GM19043 (cell line): ENCODE data around the gene YJU2.
"Not testable (repeated sequence)": the region's sequence is repeated elsewhere in the genome, so short reads cannot be mapped to it uniquely, and the experiment has no call there.

Experiments used
- ATAC-seq: cut with Tn5 transposase; IDR thresholded peaks from one replicate; pipeline ENCODE4 v1.9.1; 2021; ENCODE audit warnings: low read depth; ENCODE audit not compliant: unreplicated experiment

Gene YJU2

DNA sequence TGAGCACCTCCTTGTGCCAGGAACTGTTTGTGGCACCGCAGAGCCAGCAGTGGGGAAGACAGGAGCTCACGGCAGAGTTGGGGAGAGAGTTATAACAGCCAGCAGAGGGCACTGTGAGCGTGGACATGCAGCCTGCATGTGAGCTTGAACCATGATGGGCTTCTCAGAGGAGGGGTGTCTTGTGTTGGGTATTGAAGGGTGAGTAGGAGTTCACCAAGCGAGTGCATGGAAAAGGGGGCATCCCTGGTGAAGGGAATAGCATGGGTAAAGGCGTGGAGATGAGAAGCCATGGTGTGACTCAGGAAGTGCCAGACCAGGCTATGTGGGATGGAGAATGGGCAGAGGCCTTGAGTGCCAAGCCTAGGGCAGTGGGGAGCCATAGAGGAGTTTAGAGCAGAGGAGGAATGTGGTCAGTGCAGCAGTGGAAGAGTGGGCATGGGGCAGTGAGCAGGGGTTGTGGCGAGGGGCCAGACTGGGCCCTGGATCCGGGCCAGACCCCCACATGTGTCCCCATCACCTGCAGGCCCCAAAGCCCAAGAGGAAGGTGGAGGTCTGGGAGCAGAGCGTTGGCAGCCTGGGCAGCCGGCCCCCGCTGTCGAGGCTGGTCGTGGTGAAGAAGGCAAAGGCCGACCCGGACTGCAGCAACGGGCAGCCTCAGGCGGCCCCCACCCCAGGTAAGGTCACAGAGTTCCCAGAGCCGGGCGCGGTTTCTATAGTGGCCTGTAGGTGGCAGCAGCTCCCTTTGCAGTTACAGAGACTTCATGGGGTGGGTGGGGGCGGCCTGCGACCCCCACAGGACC lies 20.4 kb downstream of the YJU2 start:
- no peak for ATAC-seq

DNA sequence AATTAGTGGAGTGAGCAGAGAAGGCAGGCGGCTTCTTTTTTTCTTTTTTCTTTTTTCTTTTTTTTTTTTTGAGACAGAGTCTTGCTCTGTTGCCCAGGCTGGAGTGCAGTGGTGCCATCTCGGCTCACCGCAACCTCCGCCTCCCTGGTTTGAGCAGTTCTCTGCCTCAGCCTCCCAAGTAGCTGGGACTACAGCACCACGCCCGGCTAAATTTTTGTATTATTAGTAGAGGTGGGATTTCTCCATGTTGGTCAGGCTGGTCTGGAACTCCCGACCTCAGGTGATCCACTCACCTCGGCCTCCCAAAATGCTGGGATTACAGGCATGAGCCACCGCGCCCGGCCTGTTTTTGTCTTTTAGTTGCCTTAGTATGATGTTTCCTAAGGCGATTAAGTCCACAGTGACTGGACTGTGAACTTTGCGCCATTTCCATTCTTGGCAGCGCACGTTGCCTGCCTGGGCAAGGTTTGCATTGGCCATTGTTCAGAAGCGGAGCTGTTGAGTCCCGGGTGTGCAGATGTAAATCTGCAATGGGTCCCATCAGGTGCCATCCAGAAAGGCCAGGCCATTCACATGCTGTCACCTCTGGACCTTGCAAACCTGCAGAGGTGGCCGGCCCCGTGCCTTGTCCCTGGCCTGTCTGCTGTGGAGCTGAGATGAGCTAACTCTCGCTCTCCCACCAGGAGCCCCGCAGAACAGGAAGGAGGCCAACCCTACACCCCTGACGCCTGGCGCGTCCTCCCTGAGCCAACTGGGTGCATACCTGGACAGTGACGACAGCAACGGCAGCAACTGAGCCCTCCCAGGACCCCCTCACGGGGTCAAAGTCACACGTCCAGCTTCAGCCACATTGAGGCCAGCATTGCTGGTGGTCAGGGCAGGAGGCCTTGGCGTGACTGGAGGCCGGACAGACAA lies 21.3 kb downstream of the YJU2 start:
- ATAC-seq = no peak

GRCh38 chr19:4268816-4269430 lies 22.0 kb downstream of the YJU2 start:
- no peak for ATAC-seq

DNA sequence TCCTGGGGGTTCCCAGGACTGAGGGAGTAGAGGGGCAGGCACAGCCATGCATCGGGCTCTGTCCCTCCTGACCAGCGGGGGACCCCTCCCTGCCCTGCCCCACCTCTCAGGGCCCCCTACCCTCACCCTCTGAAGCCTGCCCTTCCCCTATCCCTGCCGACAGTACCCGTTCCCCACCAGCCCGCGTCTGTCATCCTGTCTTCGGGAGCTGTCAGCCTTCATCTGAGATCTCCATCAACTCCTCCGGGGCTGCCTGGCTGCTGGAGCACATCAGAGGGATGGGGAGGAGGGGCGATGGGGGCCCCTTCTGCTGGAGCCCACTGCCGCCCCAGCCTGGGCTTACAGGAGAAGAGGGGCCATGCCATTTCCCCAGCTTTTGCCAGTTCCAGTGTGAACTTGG lies 26.0 kb downstream of the YJU2 start:
- no peak for ATAC-seq

GRCh38 chr19:4274321-4274686 lies 27.4 kb downstream of the YJU2 start:
- ATAC-seq = not testable (repeated sequence)

GRCh38 chr19:4277191-4277696 lies 30.4 kb downstream of the YJU2 start:
- no peak for ATAC-seq

DNA sequence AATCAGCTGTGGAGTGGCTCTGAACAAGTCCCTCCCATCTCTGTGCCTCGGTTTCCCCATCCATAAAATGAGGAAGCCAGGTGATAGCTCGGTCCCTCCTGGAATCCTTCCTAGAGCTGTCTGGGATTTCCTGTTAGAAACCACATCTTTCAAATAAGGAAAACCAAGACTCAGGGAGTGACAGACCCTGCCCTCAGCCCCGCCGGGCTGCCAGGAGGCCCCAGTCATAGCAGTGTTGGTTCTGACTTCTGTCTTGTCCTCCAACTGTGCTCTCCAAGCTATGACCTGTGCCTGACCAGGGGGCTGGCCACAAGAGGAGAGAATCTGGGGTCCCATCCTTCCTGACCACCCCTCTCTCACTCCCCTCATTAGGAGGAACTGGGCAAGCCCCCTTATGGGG lies 31.1 kb downstream of the YJU2 start:
- no peak for ATAC-seq

DNA sequence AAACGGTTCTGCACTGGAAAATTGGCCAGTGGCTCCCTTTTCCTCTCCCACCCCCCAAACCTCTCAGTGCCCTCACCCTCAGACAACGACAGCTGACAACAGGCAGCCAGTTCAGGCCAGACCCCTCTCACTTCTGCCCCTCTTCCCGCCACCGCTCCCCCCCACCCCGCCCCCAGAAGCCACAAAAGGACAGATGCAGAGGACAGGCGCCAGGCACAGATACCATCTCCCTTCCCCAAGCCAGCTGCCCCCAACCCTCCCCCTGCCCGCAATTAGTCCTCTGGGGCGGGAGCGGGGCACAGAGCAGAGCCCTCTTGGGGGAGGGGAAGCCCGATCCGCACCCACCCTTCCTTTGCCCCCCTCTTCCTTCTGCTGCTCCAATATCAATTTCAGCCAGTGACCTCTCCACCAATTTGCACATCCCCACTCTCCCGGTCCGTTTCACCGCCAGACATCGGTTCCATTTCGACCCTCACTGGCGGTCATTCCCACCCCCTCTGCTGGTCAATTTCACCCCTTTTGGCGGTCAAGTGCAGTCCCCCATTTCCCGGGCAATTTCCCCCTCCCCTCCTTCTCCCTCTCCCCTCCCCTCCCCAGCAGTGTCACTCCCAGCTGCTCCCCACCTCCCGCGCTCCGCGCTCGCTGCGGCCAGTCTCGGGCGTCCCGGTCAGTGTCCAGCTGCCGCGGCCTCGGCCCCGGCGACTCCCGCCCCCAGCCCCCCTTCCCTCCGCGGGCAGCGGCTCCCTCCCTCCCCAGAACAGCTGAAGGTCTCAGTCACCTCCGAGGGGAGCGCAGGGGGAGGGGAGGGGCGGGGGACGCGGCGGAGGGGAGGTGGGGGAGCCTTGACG lies 31.8 kb downstream of the YJU2 start, which contains the start of gene SHD:
Gene SHD, plus strand, starts transcription at position 848 of the 848 bp plus-strand sequence. CDS start 798 bp downstream, outside the sequence.
- ATAC-seq = no peak

DNA sequence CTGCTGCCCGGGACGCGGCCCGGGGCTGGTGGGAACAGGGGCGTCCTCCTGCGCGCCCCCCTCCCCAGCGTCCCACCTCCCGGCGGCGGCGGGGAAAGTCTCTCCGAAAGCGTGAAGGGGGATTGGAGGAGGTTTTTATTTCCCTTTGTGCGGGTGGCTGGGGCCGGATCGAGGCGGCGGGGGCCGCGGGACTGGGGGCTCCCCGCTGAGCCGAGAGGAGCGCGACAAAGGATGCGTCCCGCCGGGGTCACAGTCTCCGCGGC lies 32.3 kb downstream of the YJU2 start:
- no peak for ATAC-seq

DNA sequence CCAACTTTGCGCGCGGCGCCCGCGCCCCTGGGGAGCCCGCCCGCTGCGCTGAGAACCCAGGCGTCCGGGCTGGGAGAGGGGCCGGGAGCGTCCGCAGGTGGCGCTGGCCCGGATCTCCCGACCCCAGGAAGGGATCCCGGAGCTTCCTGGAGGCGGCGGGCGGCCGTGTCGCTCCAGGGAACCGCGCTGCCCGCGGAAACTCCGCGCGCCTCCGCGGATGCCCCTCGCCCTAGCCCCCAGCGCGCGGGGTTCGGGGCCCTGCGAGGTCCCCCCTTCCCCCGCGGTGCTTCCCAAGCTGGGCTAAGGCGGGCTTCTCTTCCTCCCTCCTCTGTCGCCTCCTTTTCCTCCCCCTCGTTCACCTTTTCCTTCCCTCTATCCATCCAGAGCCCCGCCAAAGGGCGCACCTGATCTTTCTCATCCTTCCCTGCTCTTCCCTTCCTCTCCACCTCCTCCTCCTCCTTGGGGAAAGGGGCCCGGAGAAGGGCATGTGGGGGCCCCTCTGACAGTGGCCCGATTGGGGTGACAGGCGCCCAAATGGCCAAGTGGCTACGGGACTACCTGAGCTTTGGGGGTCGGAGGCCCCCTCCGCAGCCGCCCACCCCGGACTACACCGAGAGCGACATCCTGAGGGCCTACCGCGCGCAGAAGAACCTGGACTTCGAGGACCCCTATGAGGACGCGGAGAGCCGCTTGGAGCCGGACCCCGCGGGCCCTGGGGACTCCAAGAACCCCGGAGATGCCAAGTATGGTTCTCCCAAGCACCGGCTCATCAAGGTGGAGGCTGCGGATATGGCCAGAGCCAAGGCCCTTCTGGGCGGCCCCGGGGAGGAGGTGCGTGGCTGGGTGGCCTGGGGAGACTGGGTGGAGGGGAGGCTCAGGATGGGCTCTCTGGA lies 32.9 kb downstream of the YJU2 start:
- no peak for ATAC-seq

DNA sequence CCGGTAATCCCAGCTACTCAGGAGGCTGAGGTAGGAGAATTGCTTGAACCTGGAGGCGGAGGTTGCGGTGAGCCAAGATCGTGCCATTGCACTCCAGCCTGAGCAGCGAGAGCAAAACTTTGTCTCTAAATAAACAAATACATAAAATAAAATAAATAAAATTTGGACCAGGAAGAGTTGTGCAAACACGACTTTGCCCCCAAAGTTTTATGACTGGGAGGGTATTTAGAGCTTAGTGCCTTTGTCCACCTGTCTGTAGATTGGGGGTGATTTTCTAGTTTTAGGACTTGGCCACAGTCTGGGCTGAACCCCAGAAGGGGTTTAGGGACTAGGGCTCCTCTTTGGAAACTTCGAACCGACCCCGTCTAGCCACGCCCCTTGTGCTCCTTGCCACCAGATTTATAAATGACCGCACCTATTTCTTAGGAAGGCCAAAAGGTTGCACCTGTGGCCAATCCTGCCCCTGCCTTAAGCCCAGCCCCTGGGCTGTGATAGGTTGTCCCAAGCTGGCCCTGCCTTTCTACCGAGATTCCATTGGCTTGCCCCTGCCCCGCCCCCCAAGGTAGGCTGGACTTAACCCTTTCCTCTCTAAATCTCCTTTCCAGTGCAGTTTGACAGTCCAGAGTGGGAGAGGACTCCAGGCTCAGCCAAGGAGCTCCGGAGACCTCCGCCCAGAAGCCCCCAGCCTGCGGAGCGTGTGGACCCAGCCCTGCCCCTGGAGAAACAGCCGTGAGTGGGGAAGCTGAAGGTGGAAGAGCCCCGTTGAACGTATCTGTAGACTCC lies 37.5 kb downstream of the YJU2 start:
- no peak for ATAC-seq

GRCh38 chr19:4284974-4285373 lies 38.1 kb downstream of the YJU2 start:
- ATAC-seq = no peak

GRCh38 chr19:4286141-4286540 lies 39.3 kb downstream of the YJU2 start:
- not testable (repeated sequence) for ATAC-seq

DNA sequence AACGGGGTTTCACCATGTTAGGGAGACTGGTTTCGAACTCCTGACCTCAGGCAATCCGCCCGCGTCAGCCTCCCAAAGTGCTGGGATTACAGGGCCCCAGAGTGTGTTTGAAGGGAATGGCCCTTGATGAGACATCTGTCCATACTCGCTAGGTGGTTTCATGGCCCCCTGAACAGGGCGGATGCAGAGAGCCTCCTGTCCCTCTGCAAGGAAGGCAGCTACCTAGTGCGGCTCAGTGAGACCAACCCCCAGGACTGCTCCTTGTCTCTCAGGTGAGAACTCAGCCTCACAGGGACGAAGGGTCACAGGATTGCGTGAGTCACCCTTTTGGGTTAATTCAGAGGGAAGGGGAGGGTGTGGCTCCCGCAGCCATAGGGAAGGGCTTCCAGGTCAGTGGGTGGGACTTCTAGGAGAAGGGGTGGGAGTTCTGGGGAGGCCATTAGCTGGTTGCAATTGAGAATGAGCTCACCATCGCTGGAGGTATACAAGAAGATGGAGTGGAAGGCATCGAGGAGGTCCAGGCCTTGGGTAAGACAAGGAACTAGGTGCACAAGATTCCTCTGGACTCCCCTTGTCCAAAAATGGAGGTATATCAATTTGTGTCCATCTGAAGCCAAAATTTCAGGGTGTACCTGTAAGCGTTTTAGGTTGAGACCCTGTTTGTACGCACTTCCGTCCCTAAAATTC lies 41.4 kb downstream of the YJU2 start:
- ATAC-seq = no peak

DNA sequence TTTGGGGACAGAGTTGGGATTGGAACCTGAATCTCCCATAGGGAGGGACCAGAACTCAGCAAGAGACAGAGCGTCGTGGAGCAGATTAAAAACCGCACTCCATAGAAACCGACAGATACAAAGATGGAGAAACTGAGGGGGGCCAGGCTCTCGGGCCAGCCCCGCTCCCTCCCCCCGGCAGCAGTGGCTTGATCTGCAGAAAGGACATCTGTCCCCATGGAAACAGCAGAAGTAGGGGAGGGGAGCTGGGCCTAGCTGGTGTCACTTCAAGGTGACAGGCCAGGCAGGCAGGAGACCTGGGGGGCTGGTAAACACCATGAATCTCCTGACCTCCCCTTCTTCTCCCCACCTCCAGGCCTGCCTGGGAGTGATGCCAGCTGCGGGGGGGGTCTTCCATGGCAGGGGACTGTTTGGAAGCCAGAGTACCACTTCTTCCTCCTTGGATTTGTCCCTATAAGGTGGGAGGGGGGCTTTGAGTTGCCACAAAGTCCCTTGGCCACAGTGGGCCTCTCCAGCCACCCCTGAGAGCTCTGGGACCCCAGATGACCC lies 44.4 kb downstream of the YJU2 start:
- no peak for ATAC-seq

DNA sequence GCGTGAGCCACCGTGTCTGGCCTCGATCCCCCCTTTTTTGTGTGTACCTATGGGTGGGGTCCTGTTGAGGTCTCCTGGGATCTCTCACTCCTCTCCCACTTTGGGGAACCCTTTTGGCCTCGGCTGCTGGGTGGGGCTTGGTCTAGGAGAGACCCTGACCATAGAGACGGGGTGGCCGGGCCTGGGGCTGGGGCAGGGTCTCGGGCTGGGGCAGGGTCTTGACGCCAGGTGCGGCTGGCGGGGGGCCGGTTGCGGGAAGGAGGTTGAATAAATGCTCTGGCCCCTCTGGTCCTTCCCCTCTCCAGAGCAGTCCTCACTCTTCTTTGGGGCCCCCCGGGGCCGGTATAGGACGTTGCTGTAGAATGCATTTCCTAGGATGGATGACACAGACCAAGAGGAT lies 45.6 kb downstream of the YJU2 start:
- ATAC-seq = no peak

- no peak for ATAC-seq
Measured at GRCh38 chr19:4294389-4294788, 47.5 kb downstream of the YJU2 start.
